GM06990 (cell line): ENCODE measurements around the gene CSF2RB.

Source experiments
- DNase-seq: peaks from one replicate; pipeline ENCODE4 v3.0.0-alpha.2; 2011; ENCODE audit not compliant: insufficient read length; ENCODE audit errors: extremely low read depth
- H3K27me3 ChIP-seq: replicated peaks from 2 replicates; pipeline ENCODE4 v1.6.0; 2011; ENCODE audit warnings: low read length; ENCODE audit not compliant: control insufficient read depth, insufficient read depth
- H3K36me3 ChIP-seq: 2 replicates; pipeline ENCODE4 v1.5.1; 2011; ENCODE audit warnings: low read length; ENCODE audit not compliant: control insufficient read depth, insufficient read depth
- H3K4me3 ChIP-seq: replicated peaks from 2 replicates; pipeline ENCODE4 v1.5.1; 2011; ENCODE audit warnings: low read depth, mild to moderate bottlenecking, control low read depth, low read length
- TF ChIP-seq, protein P1 (sequence below): IDR thresholded peaks from 2 replicates; pipeline ENCODE4 v1.5.1; 2011; ENCODE audit warnings: low read length, control low read depth, mild to moderate bottlenecking, inconsistent platforms; ENCODE audit not compliant: insufficient read depth, poor library complexity, severe bottlenecking

CSF2RB gene

DNA sequence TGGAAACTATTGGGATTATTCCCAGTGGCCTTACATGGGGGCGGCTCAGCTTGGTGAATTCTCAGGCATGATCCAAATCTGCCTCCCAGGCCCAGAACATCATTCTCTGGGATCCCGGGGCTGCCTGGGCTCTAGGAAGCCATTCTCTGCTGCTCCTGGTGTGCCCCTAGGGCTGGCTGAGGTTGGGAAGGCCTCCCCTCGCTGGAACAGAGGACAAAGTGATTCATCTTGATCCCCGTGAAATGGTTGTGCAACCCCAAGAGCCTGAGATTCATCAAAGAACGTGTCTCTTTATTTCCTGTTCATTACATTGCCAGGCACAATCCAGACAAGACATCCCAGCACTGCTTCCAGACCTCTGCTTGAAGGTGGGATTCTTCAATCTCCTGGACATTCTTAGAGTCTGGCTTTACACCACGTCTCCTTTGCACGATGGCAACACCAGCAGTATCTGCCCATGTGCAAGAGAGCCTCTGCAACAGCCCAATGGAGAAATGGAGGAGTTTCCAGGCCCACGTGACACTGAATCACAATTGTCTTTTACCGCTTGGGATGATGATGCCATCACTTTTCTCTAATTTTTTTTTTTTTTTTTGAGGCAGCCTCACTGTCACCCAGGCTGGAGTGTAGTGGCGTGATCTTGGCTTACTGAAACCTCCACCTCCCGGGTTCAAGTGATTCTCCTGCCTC lies 53.6 kb downstream of the CSF2RB start:
- no peak for DNase-seq
- Histone ChIP-seq H3K27me3 (no peaks in the 10 kb centered on the region), H3K4me3 (no peak overlapping the region), H3K36me3 (no peaks in the 10 kb centered on the region)
- TF ChIP-seq, protein P1, sequence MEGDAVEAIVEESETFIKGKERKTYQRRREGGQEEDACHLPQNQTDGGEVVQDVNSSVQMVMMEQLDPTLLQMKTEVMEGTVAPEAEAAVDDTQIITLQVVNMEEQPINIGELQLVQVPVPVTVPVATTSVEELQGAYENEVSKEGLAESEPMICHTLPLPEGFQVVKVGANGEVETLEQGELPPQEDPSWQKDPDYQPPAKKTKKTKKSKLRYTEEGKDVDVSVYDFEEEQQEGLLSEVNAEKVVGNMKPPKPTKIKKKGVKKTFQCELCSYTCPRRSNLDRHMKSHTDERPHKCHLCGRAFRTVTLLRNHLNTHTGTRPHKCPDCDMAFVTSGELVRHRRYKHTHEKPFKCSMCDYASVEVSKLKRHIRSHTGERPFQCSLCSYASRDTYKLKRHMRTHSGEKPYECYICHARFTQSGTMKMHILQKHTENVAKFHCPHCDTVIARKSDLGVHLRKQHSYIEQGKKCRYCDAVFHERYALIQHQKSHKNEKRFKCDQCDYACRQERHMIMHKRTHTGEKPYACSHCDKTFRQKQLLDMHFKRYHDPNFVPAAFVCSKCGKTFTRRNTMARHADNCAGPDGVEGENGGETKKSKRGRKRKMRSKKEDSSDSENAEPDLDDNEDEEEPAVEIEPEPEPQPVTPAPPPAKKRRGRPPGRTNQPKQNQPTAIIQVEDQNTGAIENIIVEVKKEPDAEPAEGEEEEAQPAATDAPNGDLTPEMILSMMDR: no peak

DNA sequence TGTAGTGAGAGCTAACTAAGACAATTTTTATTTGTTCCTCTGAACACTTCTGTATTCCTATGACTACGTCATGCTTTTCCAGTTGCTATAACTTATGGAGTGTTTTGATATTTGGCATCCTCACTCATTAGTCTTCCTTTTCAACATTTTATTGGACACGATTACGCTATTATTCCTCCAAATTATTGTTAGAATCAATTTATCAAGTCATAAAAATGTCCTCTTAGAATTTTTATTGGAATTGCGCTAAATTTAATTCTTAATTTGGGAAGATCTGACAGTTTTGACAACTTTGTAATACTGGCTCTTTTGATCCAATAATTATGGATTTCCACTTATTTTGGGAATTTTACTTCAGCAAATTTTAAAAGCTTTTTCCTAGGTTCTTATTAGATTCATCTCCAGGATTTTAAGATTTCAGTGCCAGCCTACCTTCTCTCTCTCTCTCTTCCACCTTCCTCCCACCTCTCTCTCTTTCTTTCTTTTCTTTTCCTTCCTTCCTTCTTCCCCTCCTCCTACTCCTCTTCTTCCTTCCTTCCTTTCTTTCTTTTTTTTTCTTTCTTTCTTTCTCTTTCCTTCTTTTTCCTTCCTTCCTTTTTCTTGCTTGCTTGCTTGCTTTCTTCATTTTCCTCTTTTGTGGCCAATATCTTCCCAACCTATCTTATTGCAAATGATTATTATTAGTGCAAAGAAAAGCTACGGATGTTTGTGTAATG lies 55.0 kb downstream of the CSF2RB start:
- no peaks in the 10 kb centered on the region for H3K27me3 ChIP-seq
- TF ChIP-seq, protein P1: no peak

DNA sequence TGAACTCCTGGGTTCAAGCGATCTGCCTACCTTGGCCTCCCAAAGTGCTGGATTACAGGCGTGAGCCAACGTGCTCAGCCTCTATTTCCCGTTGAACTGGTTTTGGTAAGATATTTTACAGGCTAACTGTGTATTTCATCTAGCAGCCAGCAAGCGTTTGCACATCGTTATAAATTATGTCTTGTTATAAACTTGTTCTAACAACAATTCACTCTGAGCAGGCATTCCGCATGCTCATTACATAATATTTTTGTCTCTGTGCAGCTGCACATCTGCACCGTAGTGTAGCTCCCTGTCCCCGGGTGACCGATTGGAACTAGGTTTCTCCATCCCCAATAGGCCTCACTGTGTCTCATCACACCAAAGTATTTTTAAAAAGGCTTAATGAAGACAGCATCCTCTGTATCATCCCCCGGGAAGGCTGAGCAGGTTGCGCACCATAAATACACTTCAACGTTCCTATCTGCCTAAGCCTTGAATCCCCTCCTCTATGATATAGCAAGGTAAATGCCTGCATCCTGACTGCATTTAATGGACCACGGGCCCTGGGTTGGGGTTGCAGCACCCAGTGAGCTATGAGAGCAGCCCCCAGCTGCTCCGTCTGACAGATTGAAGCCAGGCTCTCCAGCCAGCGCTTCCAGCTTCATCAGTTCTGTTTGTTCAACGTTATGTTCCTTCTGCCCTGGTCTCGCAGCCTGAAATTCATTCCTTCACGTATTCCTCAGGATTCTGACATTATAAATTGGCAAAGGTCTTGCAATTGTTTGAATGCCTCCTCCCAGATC lies 58.1 kb downstream of the CSF2RB start:
- TF ChIP-seq, protein P1: no peak
- H3K4me3 ChIP-seq: no peak overlapping the region
- no peak for DNase-seq
- no peaks in the 10 kb centered on the region for H3K27me3 ChIP-seq
- no peaks in the 10 kb centered on the region for H3K36me3 ChIP-seq

More for the DNA sequence above, 55.0 kb downstream of the CSF2RB start:
- no peak for DNase-seq
- Histone ChIP-seq H3K4me3 (no peak overlapping the region), H3K36me3 (no peaks in the 10 kb centered on the region)

DNA sequence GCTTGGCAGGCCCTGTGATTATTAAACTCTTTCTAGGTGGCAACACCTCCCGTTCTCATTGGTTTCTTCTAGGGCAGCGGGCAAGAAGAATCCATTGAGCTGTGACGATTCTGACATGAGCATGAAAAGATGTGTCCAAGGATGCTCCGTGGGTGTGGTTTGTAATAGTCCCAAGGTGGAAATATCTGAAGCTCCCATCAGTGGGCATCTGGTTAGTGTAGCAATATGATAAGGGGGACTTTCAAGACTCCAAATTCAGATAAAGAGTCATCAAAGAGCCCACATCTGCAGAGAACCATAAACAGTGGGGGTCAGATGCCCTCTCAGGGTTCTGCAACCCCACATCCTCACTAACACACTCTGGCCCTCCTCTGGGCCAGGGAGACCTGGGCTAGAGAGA lies 63.2 kb downstream of the CSF2RB start:
- Histone ChIP-seq H3K27me3 (no peaks in the 10 kb centered on the region), H3K4me3 (no peak overlapping the region), H3K36me3 (no peaks in the 10 kb centered on the region)
- DNase-seq: no peak
- TF ChIP-seq, protein P1: no peak

DNA sequence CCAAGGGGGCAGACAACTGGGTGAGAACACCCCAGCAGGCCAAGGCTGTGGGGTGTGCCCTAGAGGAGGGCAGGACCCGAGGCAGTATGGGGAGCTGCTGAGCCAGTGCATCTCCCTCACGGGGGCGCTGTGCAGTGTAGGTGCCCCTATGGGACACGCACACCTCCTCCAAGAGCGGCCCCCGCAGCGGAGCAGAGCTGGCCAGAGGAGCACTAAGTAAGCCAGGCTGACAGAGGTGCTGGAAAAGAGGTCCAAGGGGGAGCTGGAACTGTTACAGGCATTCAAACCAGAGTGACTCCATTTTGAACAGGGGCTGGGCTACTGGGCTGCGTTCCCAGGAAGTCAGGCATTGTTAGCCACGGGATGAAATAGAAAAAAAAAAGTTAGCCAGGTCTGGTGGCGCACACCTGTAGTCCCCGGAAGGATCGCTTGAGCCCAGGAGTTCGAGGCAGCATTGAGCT lies 64.0 kb downstream of the CSF2RB start:
- peak overlapping the region; percentile 57 for H3K4me3 ChIP-seq
- H3K36me3 ChIP-seq: no peaks in the 10 kb centered on the region
- TF ChIP-seq, protein P1: peak; percentile 84
- peak; percentile 72 for DNase-seq
- H3K27me3 ChIP-seq: no peaks in the 10 kb centered on the region
